SK-N-SH treated with all-trans-retinoic acid at 6 μM for 48 hours (cell line): ENCODE data around the gene MAPRE2.

Experiments used
- ATAC-seq: fragments of 200-7000 bp; cut with Tn5 transposase; 3 replicates; pipeline ENCODE4 v1.9.1; 2020; ENCODE audit warnings: mild to moderate bottlenecking, moderate library complexity
- ARNTL ChIP-seq: fragments of 450-650 bp; formaldehyde crosslinking; IDR thresholded peaks from 2 replicates; pipeline ENCODE4 v1.5.0; 2020; ENCODE audit warnings: low read depth, mild to moderate bottlenecking, moderate library complexity, borderline replicate concordance
- BACH2 ChIP-seq: fragments of 250-450 bp; sonication (Bioruptor Pico); IDR thresholded peaks from 2 replicates; pipeline ENCODE4 v1.9.0; 2021; ENCODE audit warnings: mild to moderate bottlenecking, borderline replicate concordance
- CREB5 ChIP-seq: fragments of 250-450 bp; sonication (Bioruptor Pico); IDR thresholded peaks from 2 replicates; pipeline ENCODE4 v1.5.1; 2020; ENCODE audit warnings: low read depth, mild to moderate bottlenecking, moderate library complexity
- CSRNP3 ChIP-seq: fragments of 250-450 bp; sonication (Bioruptor Pico); IDR thresholded peaks from 2 replicates; pipeline ENCODE4 v1.5.1; 2021; ENCODE audit warnings: mild to moderate bottlenecking, moderate library complexity
- ESRRG ChIP-seq: fragments of 250-450 bp; sonication (Bioruptor Pico); IDR thresholded peaks from 2 replicates; pipeline ENCODE4 v1.6.1; 2021; ENCODE audit warnings: mild to moderate bottlenecking
- GLIS3 ChIP-seq: fragments of 250-450 bp; sonication (Bioruptor Pico); IDR thresholded peaks from 2 replicates; pipeline ENCODE4 v1.5.0; 2020; ENCODE audit warnings: mild to moderate bottlenecking, moderate library complexity
- ISL1 ChIP-seq: fragments of 250-450 bp; sonication (Bioruptor Pico); IDR thresholded peaks from 2 replicates; pipeline ENCODE4 v2.1.2; 2022; ENCODE audit warnings: mild to moderate bottlenecking, moderate library complexity
- OSR1 ChIP-seq: fragments of 250-450 bp; sonication (Bioruptor Pico); IDR thresholded peaks from 2 replicates; pipeline ENCODE4 v1.8.0; 2022; ENCODE audit warnings: moderate library complexity, mild to moderate bottlenecking, inconsistent platforms
- POU6F1 ChIP-seq: fragments of 250-450 bp; sonication (Bioruptor Pico); IDR thresholded peaks from 2 replicates; pipeline ENCODE4 v1.8.0; 2021; ENCODE audit warnings: low read depth, mild to moderate bottlenecking, moderate library complexity, borderline replicate concordance
- PPARA ChIP-seq: fragments of 250-450 bp; sonication (Bioruptor Pico); IDR thresholded peaks from 2 replicates; pipeline ENCODE4 v1.5.0; 2020; ENCODE audit warnings: mild to moderate bottlenecking, borderline replicate concordance
- RARB ChIP-seq: fragments of 250-450 bp; sonication (Bioruptor Pico); IDR thresholded peaks from 2 replicates; pipeline ENCODE4 v1.8.0; 2021; ENCODE audit warnings: mild to moderate bottlenecking, moderate library complexity
- TCF4 ChIP-seq: fragments of 250-450 bp; sonication (Bioruptor Pico); IDR thresholded peaks from 2 replicates; pipeline ENCODE4 v1.8.0; 2021; ENCODE audit warnings: mild to moderate bottlenecking, moderate library complexity, borderline replicate concordance
- TOX ChIP-seq: fragments of 250-450 bp; sonication (Bioruptor Pico); IDR thresholded peaks from 2 replicates; pipeline ENCODE4 v1.8.0; 2021; ENCODE audit warnings: mild to moderate bottlenecking, moderate library complexity, borderline replicate concordance
- ZC3H10 ChIP-seq: fragments of 250-450 bp; sonication (Bioruptor Pico); IDR thresholded peaks from 2 replicates; pipeline ENCODE4 v1.5.1; 2021; ENCODE audit warnings: mild to moderate bottlenecking, moderate library complexity
- ZFP3 ChIP-seq: fragments of 250-450 bp; sonication (Bioruptor Pico); IDR thresholded peaks from 2 replicates; pipeline ENCODE4 v1.5.0; 2020; ENCODE audit warnings: mild to moderate bottlenecking, moderate library complexity
- ZFP30 ChIP-seq: fragments of 450-650 bp; formaldehyde crosslinking; IDR thresholded peaks from 2 replicates; pipeline ENCODE4 v1.5.0; 2022; ENCODE audit warnings: mild to moderate bottlenecking, moderate library complexity
- ZNF565 ChIP-seq: fragments of 450-650 bp; formaldehyde crosslinking; conservative IDR thresholded peaks from 2 replicates; pipeline ENCODE4 v1.5.0; 2020; ENCODE audit warnings: low read depth, mild to moderate bottlenecking, moderate library complexity
- ZNF70 ChIP-seq: fragments of 450-650 bp; formaldehyde crosslinking; IDR thresholded peaks from 2 replicates; pipeline ENCODE4 v1.5.0; 2020; ENCODE audit warnings: mild to moderate bottlenecking, moderate library complexity
- ZNF8 ChIP-seq: fragments of 450-650 bp; formaldehyde crosslinking; IDR thresholded peaks from 2 replicates; pipeline ENCODE4 v1.5.0; 2020; ENCODE audit warnings: mild to moderate bottlenecking, moderate library complexity
- TF ChIP-seq, protein P1 (sequence below): fragments of 250-450 bp; sonication (Bioruptor Pico); IDR thresholded peaks from 2 replicates; pipeline ENCODE4 v1.8.0; 2020; ENCODE audit warnings: mild to moderate bottlenecking, moderate library complexity, borderline replicate concordance

The MAPRE2 gene

GRCh38 chr18:35050028-35050546 is 8.9 kb downstream of the MAPRE2 start:
- TF ChIP-seq ZNF70 (CRISPR knock-in tag): no peak
- no peak for TF ChIP-seq RARB (CRISPR knock-in tag)
- no peak for TF ChIP-seq GLIS3 (CRISPR knock-in tag)
- TF ChIP-seq BACH2: no peak
- no peak for TF ChIP-seq ZFP30
- TF ChIP-seq POU6F1 (CRISPR knock-in tag): no peak
- TF ChIP-seq TOX (CRISPR knock-in tag): no peak
- no peak for TF ChIP-seq ZC3H10
- TF ChIP-seq OSR1 (CRISPR knock-in tag): no peak
- TF ChIP-seq ESRRG (CRISPR knock-in tag): no peak
- TF ChIP-seq, protein P1, sequence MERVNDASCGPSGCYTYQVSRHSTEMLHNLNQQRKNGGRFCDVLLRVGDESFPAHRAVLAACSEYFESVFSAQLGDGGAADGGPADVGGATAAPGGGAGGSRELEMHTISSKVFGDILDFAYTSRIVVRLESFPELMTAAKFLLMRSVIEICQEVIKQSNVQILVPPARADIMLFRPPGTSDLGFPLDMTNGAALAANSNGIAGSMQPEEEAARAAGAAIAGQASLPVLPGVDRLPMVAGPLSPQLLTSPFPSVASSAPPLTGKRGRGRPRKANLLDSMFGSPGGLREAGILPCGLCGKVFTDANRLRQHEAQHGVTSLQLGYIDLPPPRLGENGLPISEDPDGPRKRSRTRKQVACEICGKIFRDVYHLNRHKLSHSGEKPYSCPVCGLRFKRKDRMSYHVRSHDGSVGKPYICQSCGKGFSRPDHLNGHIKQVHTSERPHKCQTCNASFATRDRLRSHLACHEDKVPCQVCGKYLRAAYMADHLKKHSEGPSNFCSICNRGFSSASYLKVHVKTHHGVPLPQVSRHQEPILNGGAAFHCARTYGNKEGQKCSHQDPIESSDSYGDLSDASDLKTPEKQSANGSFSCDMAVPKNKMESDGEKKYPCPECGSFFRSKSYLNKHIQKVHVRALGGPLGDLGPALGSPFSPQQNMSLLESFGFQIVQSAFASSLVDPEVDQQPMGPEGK (CRISPR knock-in tag): no peak
- TF ChIP-seq ARNTL (CRISPR knock-in tag): no peak
- no peak for TF ChIP-seq TCF4 (CRISPR knock-in tag)
- TF ChIP-seq ISL1 (CRISPR knock-in tag): no peak
- TF ChIP-seq ZNF8 (CRISPR knock-in tag): no peak
- TF ChIP-seq, all 23 proteins: peak for 0

DNA sequence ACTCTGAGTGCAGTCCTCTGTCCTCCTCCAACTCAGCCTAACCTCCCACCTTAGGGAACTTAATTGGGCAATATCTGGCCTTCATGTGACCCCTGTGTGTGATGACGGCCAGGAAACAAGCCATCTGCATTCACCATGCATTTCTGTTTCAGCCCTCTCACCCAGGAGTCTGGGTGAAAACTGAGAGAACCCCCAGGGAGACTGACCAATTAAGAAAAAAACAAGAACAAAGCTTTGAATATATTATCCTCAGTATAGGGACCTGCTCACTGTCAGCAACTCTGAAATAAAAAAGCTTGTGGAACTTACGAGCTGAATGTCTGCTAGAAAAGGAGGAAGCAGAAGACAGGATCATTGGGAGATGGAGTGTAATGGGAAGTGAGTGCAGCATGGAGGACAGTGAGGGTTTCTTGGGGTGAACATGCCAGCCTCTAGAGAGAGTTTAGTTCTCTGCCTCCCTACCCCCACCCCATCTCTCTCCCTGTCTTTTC is 9.5 kb downstream of the MAPRE2 start:
- peak; percentile 55 for ATAC-seq
- no peak for TF ChIP-seq PPARA
- TF ChIP-seq CREB5: no peak
- TF ChIP-seq OSR1 (CRISPR knock-in tag): no peak
- no peak for TF ChIP-seq ESRRG (CRISPR knock-in tag)
- TF ChIP-seq, protein P1 (CRISPR knock-in tag): no peak
- no peak for TF ChIP-seq BACH2
- no peak for TF ChIP-seq TOX (CRISPR knock-in tag)
- TF ChIP-seq ZFP3 (CRISPR knock-in tag): no peak
- TF ChIP-seq CSRNP3 (CRISPR knock-in tag): no peak
- TF ChIP-seq ZC3H10: no peak
- TF ChIP-seq POU6F1 (CRISPR knock-in tag): no peak
- no peak for TF ChIP-seq ZNF70 (CRISPR knock-in tag)
- no peak for TF ChIP-seq ZNF565
- no peak for TF ChIP-seq ARNTL (CRISPR knock-in tag)
- TF ChIP-seq GLIS3 (CRISPR knock-in tag): no peak

More at GRCh38 chr18:35050028-35050546, 8.9 kb downstream of the MAPRE2 start:
- ATAC-seq: peak; percentile 47
